NK-92 treated with Interleukin-12 subunit alpha and Interleukin-12 subunit beta, amount 100 ng/mL, for 24 hours (cell line): ENCODE measurements around the gene EHD2.
"Not testable (repeated sequence)": the region's sequence is repeated elsewhere in the genome, so short reads cannot be mapped to it uniquely, and the experiment has no call there.

ENCODE experiments used
- DNase-seq: peaks from one replicate; lab custom pipeline; 2025; lab: John Stamatoyannopoulos, UW

EHD2 gene

GRCh38 chr19:47716270-47716937, 3.2 kb downstream of the EHD2 start:
- no peak for DNase-seq

GRCh38 chr19:47718415-47719046, 5.3 kb downstream of the EHD2 start:
- DNase-seq = not testable (repeated sequence)

GRCh38 chr19:47719047-47719859, 6.0 kb downstream of the EHD2 start:
- DNase-seq = no peak

GRCh38 chr19:47720669-47721422, 7.6 kb downstream of the EHD2 start:
- DNase-seq = no peak

- no peak for DNase-seq
These were observed 10.3 kb downstream of the EHD2 start for GRCh38 chr19:47723581-47723940.

GRCh38 chr19:47725759-47726401, 12.7 kb downstream of the EHD2 start:
- no peak for DNase-seq

- DNase-seq = no peak
These were observed 13.2 kb downstream of the EHD2 start for GRCh38 chr19:47726467-47726866.

- not testable (repeated sequence) for DNase-seq
These were observed 15.1 kb downstream of the EHD2 start for GRCh38 chr19:47728295-47728694.

- no peak for DNase-seq
These were observed 16.2 kb downstream of the EHD2 start for GRCh38 chr19:47729468-47729798.

- DNase-seq = no peak
These were observed 16.7 kb downstream of the EHD2 start for GRCh38 chr19:47729799-47730520.

- no peak for DNase-seq
These were observed 17.3 kb downstream of the EHD2 start for GRCh38 chr19:47730521-47730889.

- no peak for DNase-seq
These were observed 17.7 kb downstream of the EHD2 start for GRCh38 chr19:47730910-47731309.

GRCh38 chr19:47735131-47735530, 21.9 kb downstream of the EHD2 start:
- DNase-seq = no peak

GRCh38 chr19:47740866-47741519, 27.8 kb downstream of the EHD2 start:
- no peak for DNase-seq

GRCh38 chr19:47741544-47742140, 28.4 kb downstream of the EHD2 start:
- DNase-seq = no peak

GRCh38 chr19:47742634-47743033, 29.4 kb downstream of the EHD2 start:
- no peak for DNase-seq

GRCh38 chr19:47745010-47745901, 32.0 kb downstream of the EHD2 start, which contains the start of gene NOP53:
Gene NOP53, plus strand, starts transcription at chr19:47745546. Its CDS starts 14 bp downstream, at chr19:47745560.
- peak; percentile 87 for DNase-seq

- not testable (repeated sequence) for DNase-seq
These were observed 32.9 kb downstream of the EHD2 start for GRCh38 chr19:47746129-47746528.

- DNase-seq = no peak
These were observed 36.1 kb downstream of the EHD2 start for GRCh38 chr19:47749326-47749725.
